SK-N-DZ (cell line): ENCODE data around the gene EPB41L2.

Experiments used
- DNase-seq: peaks from one replicate; pipeline ENCODE4 v3.0.0-alpha.2; 2015; ENCODE audit warnings: low spot score

The EPB41L2 gene

GRCh38 chr6:130978660-130979396 is 84.2 kb downstream of the EPB41L2 start:
- no peak for DNase-seq

GRCh38 chr6:130978180-130978579 is 84.9 kb downstream of the EPB41L2 start:
- no peak for DNase-seq

- DNase-seq: no peak
Measured at GRCh38 chr6:130975325-130975724, 87.7 kb downstream of the EPB41L2 start.

GRCh38 chr6:130973521-130974277 is 89.3 kb downstream of the EPB41L2 start:
- no peak for DNase-seq

- DNase-seq: no peak
Measured at GRCh38 chr6:130971504-130971903, 91.5 kb downstream of the EPB41L2 start.

GRCh38 chr6:130970839-130971410 is 92.1 kb downstream of the EPB41L2 start:
- DNase-seq: no peak

GRCh38 chr6:130969791-130970491 is 93.1 kb downstream of the EPB41L2 start:
- no peak for DNase-seq

- no peak for DNase-seq
Measured at GRCh38 chr6:130969166-130969565, 93.9 kb downstream of the EPB41L2 start.

- no peak for DNase-seq
Measured at GRCh38 chr6:130968476-130968875, 94.6 kb downstream of the EPB41L2 start.

- DNase-seq: no peak
Measured at GRCh38 chr6:130967502-130968445, 95.3 kb downstream of the EPB41L2 start.

- DNase-seq: no peak
Measured at GRCh38 chr6:130966344-130966980, 96.6 kb downstream of the EPB41L2 start.

GRCh38 chr6:130965656-130966055 is 97.4 kb downstream of the EPB41L2 start:
- no peak for DNase-seq

GRCh38 chr6:130964808-130965604 is 98.0 kb downstream of the EPB41L2 start:
- DNase-seq: no peak

- DNase-seq: no peak
Measured at GRCh38 chr6:130964289-130964688, 98.8 kb downstream of the EPB41L2 start.

- DNase-seq: no peak
Measured at GRCh38 chr6:130962966-130963365, 100.1 kb downstream of the EPB41L2 start.

GRCh38 chr6:130961148-130961547 is 101.9 kb downstream of the EPB41L2 start:
- no peak for DNase-seq

- no peak for DNase-seq
Measured at GRCh38 chr6:130959951-130960350, 103.1 kb downstream of the EPB41L2 start.

- DNase-seq: no peak
Measured at GRCh38 chr6:130958468-130958867, 104.6 kb downstream of the EPB41L2 start.

GRCh38 chr6:130955755-130956154 is 107.3 kb downstream of the EPB41L2 start:
- DNase-seq: no peak

- no peak for DNase-seq
Measured at GRCh38 chr6:130949553-130949952, 113.5 kb downstream of the EPB41L2 start.
